Mesodermal cell (in vitro differentiated cells): ENCODE measurements around the gene ORM2.

Experiments used
- H3K27ac ChIP-seq: 2 replicates; pipeline ENCODE4 v1.7.0; 2013; ENCODE audit warnings: mild to moderate bottlenecking, low read depth, low read length, moderate library complexity; ENCODE audit not compliant: severe bottlenecking
- H3K36me3 ChIP-seq: 2 replicates; pipeline ENCODE4 v1.7.1; 2013; ENCODE audit warnings: mild to moderate bottlenecking, low read length, moderate library complexity; ENCODE audit not compliant: control insufficient read depth, insufficient read depth
- H3K4me1 ChIP-seq: one replicate; pipeline ENCODE4 v1.7.1; 2013; ENCODE audit warnings: mild to moderate bottlenecking, low read length; ENCODE audit not compliant: insufficient read depth, control insufficient read depth, poor library complexity, severe bottlenecking
- H3K4me3 ChIP-seq: 2 replicates; pipeline ENCODE4 v1.7.0; 2013; ENCODE audit warnings: low read length, control low read depth, mild to moderate bottlenecking; ENCODE audit not compliant: insufficient read depth, poor library complexity, severe bottlenecking; ENCODE audit errors: extremely low read depth
- H3K9me3 ChIP-seq: 2 replicates; pipeline ENCODE4 v1.7.1; 2013; ENCODE audit warnings: mild to moderate bottlenecking, low read length, moderate library complexity; ENCODE audit not compliant: control insufficient read depth
- WGBS, 2 experiments: methylation state at CpG; one replicate each; pipeline ENCODE4 v1.1.5; 2013; ENCODE audit warnings: missing lambda C conversion rate in 2 of 2; ENCODE audit not compliant: insufficient coverage in 2 of 2; 5-methylcytosine and 5-hydroxymethylcytosine counted together

The ORM2 gene

GRCh38 chr9:114356792-114357191 lies 27.1 kb downstream of the ORM2 start:
- peaks cover 81% of the 10 kb centered on the region for H3K36me3 ChIP-seq
- no peaks in the 10 kb centered on the region for H3K4me1 ChIP-seq
- no peak overlapping the region for H3K27ac ChIP-seq
- 83 to 97% methylated on average over 2 to 6 of the region's 6 CpGs for WGBS, 2 experiments
- no peaks in the 10 kb centered on the region for H3K9me3 ChIP-seq
- H3K4me3 ChIP-seq = no peak overlapping the region

DNA sequence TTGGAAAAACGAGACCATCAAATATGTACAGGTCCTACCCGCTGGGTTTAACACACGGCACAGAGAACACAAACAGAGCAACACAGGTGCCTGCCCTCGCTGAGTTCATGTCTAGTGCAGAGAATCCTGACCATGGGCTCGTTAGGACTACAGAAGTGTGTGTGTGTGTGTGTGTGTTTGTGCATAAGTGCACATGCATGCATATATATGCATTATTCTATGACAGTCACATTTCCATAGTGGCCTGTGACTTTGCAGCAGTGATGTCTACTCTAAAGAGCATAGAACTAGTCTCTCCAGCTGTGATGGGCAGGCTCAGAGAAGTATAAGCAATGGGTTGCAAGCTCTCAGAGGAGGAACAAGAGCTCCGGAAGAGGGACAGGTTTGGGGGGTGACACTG lies 27.7 kb downstream of the ORM2 start:
- H3K27ac ChIP-seq = no peak overlapping the region
- no peaks in the 10 kb centered on the region for H3K9me3 ChIP-seq
- no peak overlapping the region for H3K4me3 ChIP-seq
- 88 to 98% methylated on average over 5 of the region's 6 CpGs for WGBS, 2 experiments
- no peaks in the 10 kb centered on the region for H3K4me1 ChIP-seq
- peaks cover 79% of the 10 kb centered on the region for H3K36me3 ChIP-seq

GRCh38 chr9:114357911-114358328 lies 28.3 kb downstream of the ORM2 start:
- Histone ChIP-seq H3K36me3 (peaks cover 76% of the 10 kb centered on the region), H3K27ac (no peak overlapping the region), H3K9me3 (no peaks in the 10 kb centered on the region), H3K4me3 (no peak overlapping the region), H3K4me1 (no peaks in the 10 kb centered on the region)
- WGBS, 2 experiments = 95 to 97% methylated on average over 7 to 9 of the region's 9 CpGs

DNA sequence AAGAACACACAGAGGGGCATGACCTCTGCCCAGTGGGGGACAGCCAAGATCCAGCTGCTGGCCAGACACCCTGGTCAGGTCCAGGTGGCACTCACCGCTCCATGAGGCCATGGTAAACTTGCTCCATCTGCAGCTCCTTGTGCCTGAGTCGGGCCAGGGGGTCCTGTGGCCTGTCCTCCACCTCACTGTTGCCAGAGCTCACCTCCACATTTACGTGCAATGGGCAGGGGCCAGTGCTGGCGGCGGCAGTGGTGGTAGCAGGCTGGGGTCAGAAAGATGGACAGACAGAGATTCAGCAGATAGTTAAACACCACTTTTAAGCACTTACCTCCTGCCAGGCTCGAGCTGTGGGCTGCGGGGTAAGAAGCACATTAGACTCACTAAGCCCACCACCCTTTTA lies 30.1 kb downstream of the ORM2 start:
- no peaks in the 10 kb centered on the region for H3K4me1 ChIP-seq
- H3K4me3 ChIP-seq = no peak overlapping the region
- peaks cover 85% of the 10 kb centered on the region for H3K36me3 ChIP-seq
- H3K27ac ChIP-seq = no peak overlapping the region
- WGBS, 2 experiments = 69 to 86% methylated on average over 2 of the region's 7 CpGs
- H3K9me3 ChIP-seq = no peaks in the 10 kb centered on the region

- Histone ChIP-seq H3K4me3 (no peak overlapping the region), H3K36me3 (peaks cover 77% of the 10 kb centered on the region), H3K4me1 (peaks cover 5% of the 10 kb centered on the region), H3K27ac (no peak overlapping the region), H3K9me3 (no peaks in the 10 kb centered on the region)
- WGBS, 2 experiments = 82 to 97% methylated on average over 3 to 7 of the region's 7 CpGs
These were observed 31.9 kb downstream of the ORM2 start for GRCh38 chr9:114361542-114361941.

DNA sequence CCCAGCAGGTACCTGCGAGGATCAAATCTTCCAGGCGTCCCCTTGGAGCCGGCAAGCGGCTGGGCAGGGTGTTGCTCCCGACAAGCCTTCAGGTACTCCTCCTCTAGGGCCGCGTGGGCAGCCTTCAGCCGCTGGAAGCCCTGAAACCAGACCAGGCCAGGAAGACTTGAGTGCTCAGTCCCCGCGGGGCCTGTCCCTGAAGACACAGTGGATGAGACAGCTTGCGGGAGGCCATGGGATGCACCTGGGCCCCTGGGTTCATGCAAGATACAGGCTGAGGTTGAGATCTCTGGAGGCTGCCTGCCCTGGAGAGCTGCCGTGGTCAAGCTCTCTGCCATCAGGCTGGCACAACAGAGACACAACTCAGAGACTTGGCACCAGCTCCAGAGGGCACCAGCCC lies 32.7 kb downstream of the ORM2 start:
- no peak overlapping the region for H3K4me3 ChIP-seq
- no peak overlapping the region for H3K27ac ChIP-seq
- peaks cover 73% of the 10 kb centered on the region for H3K36me3 ChIP-seq
- WGBS, 2 experiments = 94 to 95% methylated on average over 12 of the region's 12 CpGs
- H3K4me1 ChIP-seq = peaks cover 6% of the 10 kb centered on the region
- no peaks in the 10 kb centered on the region for H3K9me3 ChIP-seq

DNA sequence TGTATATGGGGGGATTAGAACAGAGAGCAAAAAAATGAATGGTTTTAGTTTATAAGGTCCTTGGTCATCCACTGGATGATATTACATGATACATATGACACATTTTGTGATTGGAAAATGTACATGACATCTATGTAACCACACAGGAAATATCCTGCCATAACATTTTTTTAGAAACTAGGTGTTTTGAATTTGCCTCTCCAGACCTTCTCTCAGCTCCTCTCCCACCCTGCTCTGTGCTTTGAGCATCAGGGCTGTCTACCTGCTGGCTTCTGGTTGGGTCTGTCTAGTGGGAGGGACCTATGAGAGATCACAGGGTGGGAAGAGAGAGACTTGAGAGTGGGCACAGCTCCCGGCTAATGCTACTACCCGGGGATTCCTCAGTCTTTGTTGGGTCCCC lies 33.8 kb downstream of the ORM2 start:
- H3K4me3 ChIP-seq = no peak overlapping the region
- H3K9me3 ChIP-seq = no peaks in the 10 kb centered on the region
- peaks cover 6% of the 10 kb centered on the region for H3K4me1 ChIP-seq
- peaks cover 73% of the 10 kb centered on the region for H3K36me3 ChIP-seq
- no peak overlapping the region for H3K27ac ChIP-seq
- 89 to 100% methylated on average over 2 of the region's 2 CpGs for WGBS, 2 experiments

- Histone ChIP-seq H3K36me3 (peaks cover 69% of the 10 kb centered on the region), H3K4me3 (no peak overlapping the region), H3K9me3 (no peaks in the 10 kb centered on the region), H3K4me1 (peaks cover 6% of the 10 kb centered on the region), H3K27ac (no peak overlapping the region)
- WGBS, 2 experiments = 93% methylated on average over 3 to 4 of the region's 6 CpGs
These were observed 34.7 kb downstream of the ORM2 start for GRCh38 chr9:114364134-114365041.

DNA sequence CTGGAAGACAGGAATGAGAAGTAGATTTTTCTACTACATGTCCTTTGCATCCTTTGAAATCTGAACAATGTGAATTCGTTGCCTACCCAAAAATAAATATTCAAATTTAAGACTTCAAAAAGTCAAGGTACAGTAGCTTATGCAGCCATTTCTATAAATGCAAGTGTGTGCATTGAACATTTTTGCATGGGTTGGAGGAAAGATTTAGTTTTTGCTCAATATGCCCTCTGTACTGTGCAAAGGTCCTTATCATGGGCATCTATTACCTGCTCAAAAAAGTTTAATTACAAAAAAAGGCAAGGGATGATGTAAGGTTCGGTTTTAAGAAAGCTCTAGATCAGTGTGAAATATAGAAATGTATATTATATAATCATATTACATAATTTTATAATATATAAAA lies 35.5 kb downstream of the ORM2 start:
- H3K4me3 ChIP-seq = no peak overlapping the region
- peaks cover 6% of the 10 kb centered on the region for H3K4me1 ChIP-seq
- no peaks in the 10 kb centered on the region for H3K9me3 ChIP-seq
- no CpG with 5 or more reads among the region's 2 CpGs for WGBS, 2 experiments
- no peak overlapping the region for H3K27ac ChIP-seq
- H3K36me3 ChIP-seq = peaks cover 62% of the 10 kb centered on the region

- Histone ChIP-seq H3K4me3 (no peak overlapping the region), H3K36me3 (peaks cover 54% of the 10 kb centered on the region), H3K27ac (peak overlapping the region; percentile 45), H3K9me3 (no peaks in the 10 kb centered on the region), H3K4me1 (peaks cover 12% of the 10 kb centered on the region)
- 92 to 94% methylated on average over 7 to 8 of the region's 10 CpGs for WGBS, 2 experiments
These were observed 36.9 kb downstream of the ORM2 start for GRCh38 chr9:114366334-114367128.
